ENCODE measurements around the gene P2RY2. TPM values are rescaled to one million over a fixed set of nuclear protein-coding genes. Genes with fewer than 3 reads are reported as not detected.

P2RY2 gene
- total and polyA plus RNA-seq, 7 donors, result 18.7 to 90.9 (median 44.2) TPM

DNA sequence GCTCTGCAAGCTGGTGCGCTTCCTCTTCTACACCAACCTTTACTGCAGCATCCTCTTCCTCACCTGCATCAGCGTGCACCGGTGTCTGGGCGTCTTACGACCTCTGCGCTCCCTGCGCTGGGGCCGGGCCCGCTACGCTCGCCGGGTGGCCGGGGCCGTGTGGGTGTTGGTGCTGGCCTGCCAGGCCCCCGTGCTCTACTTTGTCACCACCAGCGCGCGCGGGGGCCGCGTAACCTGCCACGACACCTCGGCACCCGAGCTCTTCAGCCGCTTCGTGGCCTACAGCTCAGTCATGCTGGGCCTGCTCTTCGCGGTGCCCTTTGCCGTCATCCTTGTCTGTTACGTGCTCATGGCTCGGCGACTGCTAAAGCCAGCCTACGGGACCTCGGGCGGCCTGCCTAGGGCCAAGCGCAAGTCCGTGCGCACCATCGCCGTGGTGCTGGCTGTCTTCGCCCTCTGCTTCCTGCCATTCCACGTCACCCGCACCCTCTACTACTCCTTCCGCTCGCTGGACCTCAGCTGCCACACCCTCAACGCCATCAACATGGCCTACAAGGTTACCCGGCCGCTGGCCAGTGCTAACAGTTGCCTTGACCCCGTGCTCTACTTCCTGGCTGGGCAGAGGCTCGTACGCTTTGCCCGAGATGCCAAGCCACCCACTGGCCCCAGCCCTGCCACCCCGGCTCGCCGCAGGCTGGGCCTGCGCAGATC lies 16.5 kb downstream of the P2RY2 start:
- peaks cover 55% of the 10 kb centered on the region for H3K4me1 ChIP-seq
- 82 to 90% (median 83%) methylated on average over 56 of the region's 56 CpGs for WGBS, 3 donors

GRCh38 chr11:73235236-73235786 lies 17.2 kb downstream of the P2RY2 start:
- Histone ChIP-seq H3K4me1 (peaks cover 62% of the 10 kb centered on the region), H3K36me3 (ENCODE audit: insufficient read depth in 1 of 2, low read depth in 1 of 2) (peaks cover 0 to 32% of the 10 kb centered on the region in 2 donors), H3K9me3 (no peaks in the 10 kb centered on the region), H3K27ac (peak overlapping the region; percentile 90), H3K27me3 (ENCODE audit: insufficient read depth in 3 of 3, low read length in 2 of 3) (no peaks in the 10 kb centered on the region), H3K4me3 (no peak overlapping the region)
- DNase-seq (peak in 1 of 2 donors; percentile 66), ATAC-seq (peak; percentile 22 to 40 (median 32))
- intact Hi-C loops (cut with DNase I), result loop anchor here (2.0 to 5.0 kb wide), 2 partner anchors 17 to 403 kb away; partner anchors contain the start of gene P2RY2 (in 2 of the 2)
- 28 to 62% (median 38%) methylated on average over 8 of the region's 8 CpGs for WGBS, 3 donors
- TF ChIP-seq, protein P1, sequence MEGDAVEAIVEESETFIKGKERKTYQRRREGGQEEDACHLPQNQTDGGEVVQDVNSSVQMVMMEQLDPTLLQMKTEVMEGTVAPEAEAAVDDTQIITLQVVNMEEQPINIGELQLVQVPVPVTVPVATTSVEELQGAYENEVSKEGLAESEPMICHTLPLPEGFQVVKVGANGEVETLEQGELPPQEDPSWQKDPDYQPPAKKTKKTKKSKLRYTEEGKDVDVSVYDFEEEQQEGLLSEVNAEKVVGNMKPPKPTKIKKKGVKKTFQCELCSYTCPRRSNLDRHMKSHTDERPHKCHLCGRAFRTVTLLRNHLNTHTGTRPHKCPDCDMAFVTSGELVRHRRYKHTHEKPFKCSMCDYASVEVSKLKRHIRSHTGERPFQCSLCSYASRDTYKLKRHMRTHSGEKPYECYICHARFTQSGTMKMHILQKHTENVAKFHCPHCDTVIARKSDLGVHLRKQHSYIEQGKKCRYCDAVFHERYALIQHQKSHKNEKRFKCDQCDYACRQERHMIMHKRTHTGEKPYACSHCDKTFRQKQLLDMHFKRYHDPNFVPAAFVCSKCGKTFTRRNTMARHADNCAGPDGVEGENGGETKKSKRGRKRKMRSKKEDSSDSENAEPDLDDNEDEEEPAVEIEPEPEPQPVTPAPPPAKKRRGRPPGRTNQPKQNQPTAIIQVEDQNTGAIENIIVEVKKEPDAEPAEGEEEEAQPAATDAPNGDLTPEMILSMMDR (IDR thresholded peaks at IDR 0.05), result no peak

More for the DNA sequence above, 16.5 kb downstream of the P2RY2 start:
- Histone ChIP-seq H3K27me3 (ENCODE audit: insufficient read depth in 3 of 3, low read length in 2 of 3) (no peaks in the 10 kb centered on the region), H3K9me3 (no peaks in the 10 kb centered on the region), H3K27ac (peak overlapping the region; percentile 90), H3K36me3 (ENCODE audit: insufficient read depth in 1 of 2, low read depth in 1 of 2) (peaks cover 0 to 37% of the 10 kb centered on the region in 2 donors), H3K4me3 (no peak overlapping the region)
- ATAC-seq (peak in 3 of 4 donors; percentile 0 to 2 (median 1)), DNase-seq (peak in 1 of 2 donors; percentile 70)
- intact Hi-C loops (cut with DNase I), result loop anchor here (2.0 to 5.0 kb wide), 2 partner anchors 16 to 402 kb away; partner anchors contain the start of gene P2RY2 (in 2 of the 2)
- TF ChIP-seq, protein P1 (IDR thresholded peaks at IDR 0.05), result no peak

GRCh38 chr11:73236205-73236765 lies 18.2 kb downstream of the P2RY2 start:
- peak in 2 of 4 donors; percentile 10 to 26 for ATAC-seq

GRCh38 chr11:73236854-73237253 lies 18.8 kb downstream of the P2RY2 start:
- TF ChIP-seq, protein P1 (IDR thresholded peaks at IDR 0.05), result peak; percentile 65
- ATAC-seq, result peak; percentile 46 to 60 (median 52)

More at GRCh38 chr11:73236205-73236765, 18.2 kb downstream of the P2RY2 start:
- peak in 1 of 2 donors; percentile 64 for DNase-seq
- TF ChIP-seq, protein P1 (IDR thresholded peaks at IDR 0.05), result no peak
- Histone ChIP-seq H3K36me3 (ENCODE audit: insufficient read depth in 1 of 2, low read depth in 1 of 2) (peaks cover 0 to 30% of the 10 kb centered on the region in 2 donors), H3K4me3 (no peak overlapping the region), H3K27me3 (ENCODE audit: insufficient read depth in 3 of 3, low read length in 2 of 3) (no peaks in the 10 kb centered on the region), H3K27ac (peak overlapping the region; percentile 90), H3K4me1 (peaks cover 67% of the 10 kb centered on the region), H3K9me3 (no peaks in the 10 kb centered on the region)
- WGBS, 3 donors, result 34 to 65% (median 35%) methylated on average over 4 of the region's 4 CpGs
- intact Hi-C loops (cut with DNase I), result loop anchor here in 1 of 2 donors (5.0 kb wide), 1 partner anchor 404 kb away; no protein-coding TSS in a partner anchor

More at GRCh38 chr11:73236854-73237253, 18.8 kb downstream of the P2RY2 start:
- Histone ChIP-seq H3K27me3 (ENCODE audit: insufficient read depth in 3 of 3, low read length in 2 of 3) (no peaks in the 10 kb centered on the region), H3K9me3 (no peaks in the 10 kb centered on the region), H3K27ac (peak overlapping the region; percentile 90), H3K4me1 (peaks cover 67% of the 10 kb centered on the region), H3K36me3 (ENCODE audit: insufficient read depth in 1 of 2, low read depth in 1 of 2) (peaks cover 0 to 33% of the 10 kb centered on the region in 2 donors), H3K4me3 (no peak overlapping the region)
- intact Hi-C loops (cut with DNase I), result loop anchor here in 1 of 2 donors (5.0 kb wide), 1 partner anchor 405 kb away; no protein-coding TSS in a partner anchor
- WGBS, 3 donors, result 40 to 47% (median 45%) methylated on average over 6 of the region's 6 CpGs
- peak; percentile 71 to 84 for DNase-seq

All from psoas muscle (tissue), 8 donors.